ENCODE measurements around the gene CD2BP2. TPM values are rescaled to one million over a fixed set of nuclear protein-coding genes. Genes with fewer than 3 reads are reported as not detected.

CD2BP2 gene
- total RNA-seq, 1 experiment from 2014 or later: 65.8 TPM

DNA sequence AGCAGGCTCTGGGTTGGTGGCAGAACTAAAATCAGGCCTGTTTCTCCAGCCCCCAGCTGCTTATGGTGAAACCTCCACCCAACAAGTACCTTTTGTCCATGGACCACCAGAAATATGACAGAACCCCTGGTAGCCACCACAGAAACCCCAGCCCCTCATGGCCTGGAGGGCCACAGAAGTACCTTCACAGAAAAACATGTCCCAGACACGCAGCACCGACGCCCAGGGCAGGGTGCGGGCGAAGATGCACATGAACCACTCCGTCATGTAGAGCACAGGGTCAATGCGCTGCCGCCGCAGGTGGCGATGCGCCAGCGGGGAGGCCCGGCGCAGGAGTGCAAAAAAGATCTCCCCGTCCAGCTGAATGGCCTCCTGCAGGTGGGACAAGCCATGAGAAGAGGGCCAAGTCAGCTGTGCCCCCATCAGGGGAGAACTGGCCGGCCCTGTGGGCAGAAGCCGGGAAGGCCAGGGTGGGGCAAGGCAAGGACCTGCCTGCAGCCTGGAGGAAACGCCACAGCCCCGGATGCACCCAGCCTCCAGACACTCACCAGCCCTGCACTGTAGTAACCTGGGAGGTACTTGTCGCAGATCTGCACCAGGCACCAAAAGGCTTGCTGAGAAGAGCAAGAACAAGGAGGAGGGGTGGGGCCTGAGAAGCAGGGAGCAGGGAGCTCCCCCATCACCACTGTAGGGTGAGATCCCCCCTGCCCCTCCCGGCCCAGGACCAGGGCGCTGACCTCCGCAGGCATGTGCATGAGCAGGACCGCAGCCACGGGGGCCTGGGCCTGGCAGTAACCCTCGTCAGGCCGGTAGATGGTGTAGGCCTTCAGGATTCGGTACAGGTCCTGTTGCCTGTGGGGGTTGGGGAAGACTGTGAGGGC lies 4.1 kb upstream of the CD2BP2 start:
- peaks cover 70% of the 10 kb centered on the region for H3K36me3 Mint-ChIP-seq (ENCODE audit: insufficient read depth, unreplicated experiment)
- no peak for DNase-seq
- no peaks in the 10 kb centered on the region for H3K9me3 Mint-ChIP-seq (ENCODE audit: low read depth, unreplicated experiment)
- no peaks in the 10 kb centered on the region for H3K27me3 Mint-ChIP-seq (ENCODE audit: unreplicated experiment)
- BruUV-seq (replicated peaks): no TSS peak
- TF ChIP-seq, protein P1, sequence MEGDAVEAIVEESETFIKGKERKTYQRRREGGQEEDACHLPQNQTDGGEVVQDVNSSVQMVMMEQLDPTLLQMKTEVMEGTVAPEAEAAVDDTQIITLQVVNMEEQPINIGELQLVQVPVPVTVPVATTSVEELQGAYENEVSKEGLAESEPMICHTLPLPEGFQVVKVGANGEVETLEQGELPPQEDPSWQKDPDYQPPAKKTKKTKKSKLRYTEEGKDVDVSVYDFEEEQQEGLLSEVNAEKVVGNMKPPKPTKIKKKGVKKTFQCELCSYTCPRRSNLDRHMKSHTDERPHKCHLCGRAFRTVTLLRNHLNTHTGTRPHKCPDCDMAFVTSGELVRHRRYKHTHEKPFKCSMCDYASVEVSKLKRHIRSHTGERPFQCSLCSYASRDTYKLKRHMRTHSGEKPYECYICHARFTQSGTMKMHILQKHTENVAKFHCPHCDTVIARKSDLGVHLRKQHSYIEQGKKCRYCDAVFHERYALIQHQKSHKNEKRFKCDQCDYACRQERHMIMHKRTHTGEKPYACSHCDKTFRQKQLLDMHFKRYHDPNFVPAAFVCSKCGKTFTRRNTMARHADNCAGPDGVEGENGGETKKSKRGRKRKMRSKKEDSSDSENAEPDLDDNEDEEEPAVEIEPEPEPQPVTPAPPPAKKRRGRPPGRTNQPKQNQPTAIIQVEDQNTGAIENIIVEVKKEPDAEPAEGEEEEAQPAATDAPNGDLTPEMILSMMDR (IDR thresholded peaks at IDR 0.05; ENCODE audit: unreplicated experiment): no peak
- H3K4me1 Mint-ChIP-seq (ENCODE audit: low read depth, unreplicated experiment): peaks cover 46% of the 10 kb centered on the region
- CTCF ChIA-PET: interaction anchor here (0.6 kb wide), 1 partner anchor 24 kb away, joined by 3 read pairs; no protein-coding TSS in a partner anchor
- no peak overlapping the region for H3K27ac Mint-ChIP-seq (ENCODE audit: unreplicated experiment)
- H3K4me3 Mint-ChIP-seq (ENCODE audit: low read depth, unreplicated experiment): no peak overlapping the region
- intact Hi-C loops (cut with micrococcal nuclease; ENCODE audit: unreplicated experiment): no loop called here

DNA sequence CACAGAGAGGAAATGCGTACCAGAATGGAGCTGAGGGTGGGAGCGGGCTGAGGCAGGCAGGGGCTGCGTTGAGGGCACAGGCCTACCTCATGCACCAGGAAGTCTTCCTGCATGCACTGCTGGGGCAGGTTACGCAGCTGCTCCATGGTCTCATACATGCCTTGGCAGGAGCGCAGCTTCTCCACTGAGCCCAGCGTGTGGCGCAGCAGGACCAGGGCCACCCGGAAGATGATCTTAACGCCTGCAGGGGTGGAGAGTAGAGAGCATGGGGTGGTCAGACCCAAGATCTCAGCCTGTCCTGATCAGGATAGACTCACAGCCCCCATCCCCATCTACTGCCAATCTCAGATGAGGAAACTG lies 3.4 kb upstream of the CD2BP2 start:
- DNase-seq: no peak
- BruUV-seq (replicated peaks): no TSS peak
- Mint-ChIP-seq H3K9me3 (ENCODE audit: low read depth, unreplicated experiment) (no peaks in the 10 kb centered on the region), H3K4me3 (ENCODE audit: low read depth, unreplicated experiment) (no peak overlapping the region), H3K27me3 (ENCODE audit: unreplicated experiment) (no peaks in the 10 kb centered on the region), H3K27ac (ENCODE audit: unreplicated experiment) (no peak overlapping the region), H3K36me3 (ENCODE audit: insufficient read depth, unreplicated experiment) (peaks cover 74% of the 10 kb centered on the region), H3K4me1 (ENCODE audit: low read depth, unreplicated experiment) (peaks cover 53% of the 10 kb centered on the region)
- intact Hi-C loops (cut with micrococcal nuclease; ENCODE audit: unreplicated experiment): no loop called here
- TF ChIP-seq, protein P1 (IDR thresholded peaks at IDR 0.05; ENCODE audit: unreplicated experiment): no peak
- CTCF ChIA-PET: no interaction called here

DNA sequence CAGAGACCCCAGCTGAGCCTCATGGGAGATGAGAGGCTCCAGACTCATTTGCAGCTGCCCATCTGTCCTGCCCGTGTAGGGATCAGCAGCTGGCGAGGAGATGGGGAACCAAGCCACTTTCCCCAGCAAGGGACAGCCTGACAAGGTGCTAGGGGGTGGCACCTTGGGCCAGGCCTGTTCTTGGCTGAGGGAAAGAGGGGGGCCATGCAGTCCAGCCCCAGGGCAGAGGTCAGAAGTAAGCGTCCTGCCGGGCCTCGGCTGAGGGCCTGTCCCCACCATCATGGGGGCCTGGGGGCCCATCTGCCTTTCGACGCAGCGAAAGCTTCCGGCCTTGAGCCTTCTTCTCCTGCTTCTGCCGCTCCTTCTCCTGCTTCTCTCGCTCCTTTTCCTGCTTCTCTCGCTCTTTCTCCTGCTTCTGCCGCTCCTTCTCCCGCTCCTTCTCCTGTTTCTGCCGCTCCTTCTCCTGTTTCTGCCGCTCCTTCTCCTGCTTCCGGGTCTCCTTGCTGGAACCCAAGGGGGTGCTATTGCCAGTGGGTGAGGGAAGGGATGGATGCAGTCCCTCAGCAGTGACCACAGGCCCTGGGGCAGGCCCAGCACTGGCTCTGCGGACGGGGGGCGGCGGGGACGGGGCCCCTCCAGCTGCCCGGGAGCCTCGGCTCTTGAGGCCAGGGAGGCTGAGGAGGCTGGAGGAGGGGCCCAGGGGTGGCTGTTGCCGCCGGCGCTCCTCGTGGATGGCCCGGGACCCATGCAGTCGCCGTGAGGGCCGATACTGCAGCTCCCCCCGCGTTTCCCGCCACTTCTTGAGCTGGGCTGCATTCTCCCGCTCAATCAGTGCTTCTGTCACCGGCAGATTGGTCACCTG lies 2.8 kb upstream of the CD2BP2 start:
- Mint-ChIP-seq H3K4me1 (ENCODE audit: low read depth, unreplicated experiment) (peaks cover 58% of the 10 kb centered on the region), H3K27ac (ENCODE audit: unreplicated experiment) (no peak overlapping the region), H3K4me3 (ENCODE audit: low read depth, unreplicated experiment) (peak overlapping the region; percentile 6), H3K9me3 (ENCODE audit: low read depth, unreplicated experiment) (no peaks in the 10 kb centered on the region), H3K36me3 (ENCODE audit: insufficient read depth, unreplicated experiment) (peaks cover 74% of the 10 kb centered on the region), H3K27me3 (ENCODE audit: unreplicated experiment) (no peaks in the 10 kb centered on the region)
- BruUV-seq (replicated peaks): no TSS peak
- TF ChIP-seq, protein P1 (IDR thresholded peaks at IDR 0.05; ENCODE audit: unreplicated experiment): no peak
- CTCF ChIA-PET: no interaction called here
- intact Hi-C loops (cut with micrococcal nuclease; ENCODE audit: unreplicated experiment): no loop called here
- no peak for DNase-seq

DNA sequence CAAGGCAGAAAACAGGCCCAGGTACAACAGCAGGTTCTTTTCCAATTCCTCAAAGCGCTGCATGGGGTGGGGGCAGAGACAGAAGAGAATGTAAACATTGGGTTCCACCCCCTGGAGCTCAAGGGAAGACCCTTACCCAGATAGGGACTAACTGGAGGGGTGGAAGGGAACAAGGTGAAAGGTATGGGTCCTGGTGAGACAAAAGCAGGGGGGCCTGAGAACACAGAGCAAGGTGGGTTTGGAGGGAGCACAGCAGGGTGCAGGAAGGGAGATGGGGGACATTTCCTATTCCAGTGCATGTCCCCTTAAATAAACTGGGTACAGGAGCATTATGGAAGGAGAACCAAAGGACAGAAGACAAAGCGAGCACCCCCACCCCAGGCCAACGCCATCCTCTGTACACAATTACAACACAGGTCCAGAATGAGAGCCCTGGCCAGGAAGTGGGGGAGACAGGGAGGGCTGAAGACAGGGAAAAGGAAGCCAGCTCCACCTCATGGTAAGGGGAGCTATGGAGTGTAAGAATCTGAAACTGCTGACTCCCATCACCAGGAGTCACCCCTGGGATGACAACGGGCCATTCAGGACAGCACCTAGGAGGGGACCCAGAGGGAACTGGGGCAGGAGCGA lies 2.1 kb upstream of the CD2BP2 start:
- intact Hi-C loops (cut with micrococcal nuclease; ENCODE audit: unreplicated experiment): no loop called here

More for the DNA sequence above, 2.1 kb upstream of the CD2BP2 start:
- H3K27ac Mint-ChIP-seq (ENCODE audit: unreplicated experiment): peak overlapping the region; percentile 99
- H3K4me3 Mint-ChIP-seq (ENCODE audit: low read depth, unreplicated experiment): peak overlapping the region; percentile 90
- H3K27me3 Mint-ChIP-seq (ENCODE audit: unreplicated experiment): no peaks in the 10 kb centered on the region
- peaks cover 58% of the 10 kb centered on the region for H3K4me1 Mint-ChIP-seq (ENCODE audit: low read depth, unreplicated experiment)
- TF ChIP-seq, protein P1 (IDR thresholded peaks at IDR 0.05; ENCODE audit: unreplicated experiment): no peak
- peaks cover 74% of the 10 kb centered on the region for H3K36me3 Mint-ChIP-seq (ENCODE audit: insufficient read depth, unreplicated experiment)
- no peaks in the 10 kb centered on the region for H3K9me3 Mint-ChIP-seq (ENCODE audit: low read depth, unreplicated experiment)
- no peak for DNase-seq
- CTCF ChIA-PET: interaction anchor here (0.6 to 0.8 kb wide), 2 partner anchors 13 to 419 kb away, joined by 3 to 5 read pairs; partner anchors contain the start of gene TBC1D10B
- no TSS peak for BruUV-seq (replicated peaks)
